NCI-H2171 treated with DMSO at 0.1 percent for 48 hours (cell line): ENCODE results near the gene MAP4K2.

ENCODE experiments used
- DNase-seq: peaks from one replicate; lab custom pipeline; 2025; lab: John Stamatoyannopoulos, UW

The MAP4K2 gene

GRCh38 chr11:64767344-64768299 is 35.4 kb downstream of the MAP4K2 start:
- peak; percentile 30 for DNase-seq

GRCh38 chr11:64766881-64767280 is 36.1 kb downstream of the MAP4K2 start:
- DNase-seq, result no peak

- no peak for DNase-seq
Observed at GRCh38 chr11:64765851-64766665, 37.0 kb downstream of the MAP4K2 start.

- no peak for DNase-seq
Observed at GRCh38 chr11:64765291-64765850, 37.6 kb downstream of the MAP4K2 start.

- DNase-seq, result no peak
Observed at GRCh38 chr11:64764753-64765152, 38.3 kb downstream of the MAP4K2 start.

GRCh38 chr11:64764040-64764611 is 38.9 kb downstream of the MAP4K2 start:
- no peak for DNase-seq

GRCh38 chr11:64763526-64764039 is 39.4 kb downstream of the MAP4K2 start:
- no peak for DNase-seq

- peak; percentile 26 for DNase-seq
Observed at GRCh38 chr11:64762674-64763525, 40.1 kb downstream of the MAP4K2 start.

GRCh38 chr11:64762277-64762673 is 40.7 kb downstream of the MAP4K2 start:
- peak; percentile 4 for DNase-seq

GRCh38 chr11:64760759-64761420 is 42.1 kb downstream of the MAP4K2 start:
- DNase-seq, result peak; percentile 20

GRCh38 chr11:64759722-64760719 is 43.0 kb downstream of the MAP4K2 start, which contains the start of gene PYGM:
Gene PYGM (minus strand): TSS chr11:64759974. CDS start chr11:64759898, 76 bp downstream.
- DNase-seq, result no peak

- no peak for DNase-seq
Observed at GRCh38 chr11:64759131-64759721, 43.8 kb downstream of the MAP4K2 start.

- DNase-seq, result no peak
Observed at GRCh38 chr11:64758330-64759079, 44.5 kb downstream of the MAP4K2 start.

- no peak for DNase-seq
Observed at GRCh38 chr11:64757549-64758329, 45.3 kb downstream of the MAP4K2 start.

GRCh38 chr11:64755681-64756361 is 47.2 kb downstream of the MAP4K2 start:
- no peak for DNase-seq

- DNase-seq, result no peak
Observed at GRCh38 chr11:64754919-64755662, 47.9 kb downstream of the MAP4K2 start.
